H9 (cell line): Measurements from ENCODE around the gene BARX2. TPM values are rescaled to one million over a fixed set of nuclear protein-coding genes. Genes with fewer than 3 reads are reported as not detected.

Experiments
- DNase-seq: peaks from one replicate; pipeline ENCODE4 v3.0.0-alpha.2; 2017
- H2AFZ ChIP-seq: one replicate; pipeline ENCODE4 v1.6.1; 2013; ENCODE audit warnings: mild to moderate bottlenecking, low read length, control low read depth, moderate library complexity
- H2AK5ac ChIP-seq: 2 replicates; pipeline ENCODE4 v1.6.1; 2013; ENCODE audit warnings: low read length, control low read depth, mixed read lengths; ENCODE audit not compliant: insufficient read length
- H2BK120ac ChIP-seq: one replicate; pipeline ENCODE4 v1.6.1; 2013; ENCODE audit warnings: low read depth, mild to moderate bottlenecking, low read length, control low read depth, inconsistent platforms; ENCODE audit not compliant: poor library complexity, severe bottlenecking
- H2BK12ac ChIP-seq: 2 replicates; pipeline ENCODE4 v1.6.1; 2013; ENCODE audit warnings: low read length, control low read depth, mixed read lengths, low read depth; ENCODE audit not compliant: insufficient read length
- H2BK15ac ChIP-seq: 2 replicates; pipeline ENCODE4 v1.6.1; 2013; ENCODE audit warnings: low read depth, low read length, control low read depth
- H2BK20ac ChIP-seq: one replicate; pipeline ENCODE4 v1.6.1; 2013; ENCODE audit warnings: low read depth, mild to moderate bottlenecking, low read length, control low read depth, inconsistent platforms; ENCODE audit not compliant: poor library complexity, severe bottlenecking
- H2BK5ac ChIP-seq: 2 replicates; pipeline ENCODE4 v1.6.1; 2013; ENCODE audit warnings: low read length, control low read depth, mixed read lengths; ENCODE audit not compliant: insufficient read length
- H3K14ac ChIP-seq: 2 replicates; pipeline ENCODE4 v1.6.1; 2013; ENCODE audit warnings: low read length, control low read depth; ENCODE audit not compliant: insufficient read depth
- H3K18ac ChIP-seq: 2 replicates; pipeline ENCODE4 v1.6.1; 2013; ENCODE audit warnings: low read depth, mild to moderate bottlenecking, mixed read lengths, low read length, control low read depth; ENCODE audit not compliant: insufficient read length
- H3K23ac ChIP-seq: 2 replicates; pipeline ENCODE4 v1.6.1; 2013; ENCODE audit warnings: low read length, control low read depth, mixed read lengths, low read depth; ENCODE audit not compliant: insufficient read length
- H3K23me2 ChIP-seq: 2 replicates; pipeline ENCODE4 v1.6.1; 2013; ENCODE audit warnings: low read depth, mild to moderate bottlenecking, mixed read lengths, low read length, control low read depth; ENCODE audit not compliant: insufficient read length, poor library complexity, severe bottlenecking
- H3K27ac ChIP-seq: 2 replicates; pipeline ENCODE4 v1.5.1; 2013; ENCODE audit warnings: low read length, control low read depth, mixed read lengths, low read depth; ENCODE audit not compliant: insufficient read length
- H3K27me3 ChIP-seq: 2 replicates; pipeline ENCODE4 v1.6.1; 2013; ENCODE audit warnings: low read length, control low read depth, inconsistent platforms; ENCODE audit not compliant: insufficient read depth
- H3K4ac ChIP-seq: 2 replicates; pipeline ENCODE4 v1.6.1; 2013; ENCODE audit warnings: low read depth, mild to moderate bottlenecking, control low read depth, inconsistent platforms, low read length, moderate library complexity
- H3K4me1 ChIP-seq: 2 replicates; pipeline ENCODE4 v1.6.1; 2013; ENCODE audit warnings: low read length, control low read depth, inconsistent platforms; ENCODE audit not compliant: insufficient read depth
- H3K4me2 ChIP-seq: 2 replicates; pipeline ENCODE4 v1.6.1; 2013; ENCODE audit warnings: low read length, control low read depth, mixed read lengths; ENCODE audit not compliant: insufficient read length, insufficient read depth
- H3K56ac ChIP-seq: 2 replicates; pipeline ENCODE4 v1.6.1; 2013; ENCODE audit warnings: low read depth, mild to moderate bottlenecking, mixed read lengths, low read length, control low read depth; ENCODE audit not compliant: insufficient read length
- H3K79me1 ChIP-seq: 2 replicates; pipeline ENCODE4 v1.6.1; 2013; ENCODE audit warnings: low read depth, mild to moderate bottlenecking, moderate library complexity, low read length, control low read depth, inconsistent platforms; ENCODE audit not compliant: insufficient read depth, poor library complexity, severe bottlenecking
- H3K79me2 ChIP-seq: 2 replicates; pipeline ENCODE4 v1.6.1; 2013; ENCODE audit warnings: low read length, control low read depth, inconsistent platforms; ENCODE audit not compliant: insufficient read depth
- H3K9ac ChIP-seq: 2 replicates; pipeline ENCODE4 v1.6.1; 2013; ENCODE audit warnings: low read length, control low read depth, mixed read lengths; ENCODE audit not compliant: insufficient read length; ENCODE audit errors: extremely low read depth
- H3K9me3 ChIP-seq: one replicate; pipeline ENCODE4 v1.6.1; 2013; ENCODE audit warnings: low read depth, low read length, inconsistent platforms; ENCODE audit not compliant: control insufficient read depth
- H3T11ph ChIP-seq: one replicate; pipeline ENCODE4 v1.6.1; 2013; ENCODE audit warnings: mild to moderate bottlenecking, low read length, control low read depth, inconsistent platforms
- H4K20me1 ChIP-seq: one replicate; pipeline ENCODE4 v1.6.1; 2013; ENCODE audit not compliant: control insufficient read depth, insufficient read length, insufficient read depth
- H4K5ac ChIP-seq: 2 replicates; pipeline ENCODE4 v1.6.1; 2013; ENCODE audit warnings: low read depth, mild to moderate bottlenecking, mixed read lengths, low read length, control low read depth; ENCODE audit not compliant: insufficient read length
- H4K8ac ChIP-seq: replicated peaks from 2 replicates; pipeline ENCODE4 v1.6.1; 2013; ENCODE audit warnings: low read length, control low read depth, mixed read lengths, low read depth; ENCODE audit not compliant: insufficient read length
- H4K91ac ChIP-seq: 2 replicates; pipeline ENCODE4 v1.6.1; 2013; ENCODE audit warnings: low read depth, mild to moderate bottlenecking, moderate library complexity, mixed read lengths, low read length, control low read depth; ENCODE audit not compliant: insufficient read length
- H3K27ac Mint-ChIP-seq, 3 experiments: 2 replicates in 2 of 3; 3 replicates in 1 of 3; pipeline ENCODE4 v1.8.0; 2020 to 2021; ENCODE audit warnings: mixed read lengths in 3 of 3, mild to moderate bottlenecking in 1 of 3, moderate library complexity in 1 of 3
- H3K27me3 Mint-ChIP-seq: 2 replicates; pipeline ENCODE4 v1.8.0; 2021; ENCODE audit warnings: low read depth, mild to moderate bottlenecking, moderate library complexity, mixed read lengths
- H3K36me3 Mint-ChIP-seq, 3 experiments: 2 replicates in 2 of 3; 3 replicates in 1 of 3; pipeline ENCODE4 v1.8.0; 2020 to 2021; ENCODE audit warnings: low read depth in 3 of 3, mixed read lengths in 3 of 3; ENCODE audit not compliant: insufficient read depth in 1 of 3
- H3K4me1 Mint-ChIP-seq, 2 experiments: 2 replicates each; pipeline ENCODE4 v1.8.0; 2020; ENCODE audit warnings: mixed read lengths in 2 of 2
- H3K4me3 Mint-ChIP-seq, 2 experiments: 2 replicates in 1 of 2; 3 replicates in 1 of 2; pipeline ENCODE4 v1.8.0; 2020 to 2021; ENCODE audit warnings: mild to moderate bottlenecking in 2 of 2, mixed read lengths in 2 of 2, moderate library complexity in 1 of 2
- H3K9me3 Mint-ChIP-seq, 2 experiments: 2 replicates in 1 of 2; 3 replicates in 1 of 2; pipeline ENCODE4 v1.8.0; 2020; ENCODE audit warnings: mild to moderate bottlenecking in 2 of 2, mixed read lengths in 2 of 2, moderate library complexity in 1 of 2
- WGBS: extraction: QIAGEN DNeasy Blood & Tissue Kit; methylation state at CpG from one replicate; pipeline ENCODE4 v1.1.7; 2013; ENCODE audit warnings: missing lambda C conversion rate, low lambda C conversion rate, mixed read lengths; ENCODE audit not compliant: insufficient read length; ENCODE audit errors: extremely low coverage; 5-methylcytosine and 5-hydroxymethylcytosine counted together
- total RNA-seq: library from RNA; stranded (reverse); gene quantifications from 2 replicates; pipeline ENCODE4 v1.2.1, GENCODE V29; 2021
- TF ChIP-seq, protein P1 (sequence below): fragments of 200-600 bp; sonication (generic); conservative IDR thresholded peaks from 3 replicates; pipeline ENCODE4 v1.8.0; 2021; ENCODE audit warnings: antibody characterized with exemption, mild to moderate bottlenecking

BARX2 gene
- total RNA-seq, 1 experiment from 2014 or later = not detected

DNA sequence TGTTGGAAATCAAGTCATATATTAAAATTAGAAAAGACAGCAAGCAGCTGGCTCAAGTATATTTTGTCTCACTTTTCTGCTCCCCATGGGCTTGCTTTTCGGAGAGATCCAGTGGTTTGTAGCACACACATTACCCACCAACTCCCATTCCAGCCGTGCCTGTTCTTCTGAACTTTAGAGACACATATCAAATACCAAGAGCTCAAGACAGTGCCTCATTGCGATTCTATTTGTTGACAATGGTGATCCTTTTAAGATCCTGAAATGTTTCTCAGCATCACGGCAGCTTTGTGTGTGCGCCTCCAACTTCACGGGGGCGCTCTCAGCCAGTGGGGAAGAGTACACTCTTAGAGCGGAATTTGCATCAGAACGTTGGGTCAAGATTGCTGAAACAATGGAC is 52.9 kb downstream of the BARX2 start:
- Histone ChIP-seq H3K4me2 (no peak overlapping the region), H3K27ac (no peak overlapping the region), H2BK5ac (no peak overlapping the region), H2BK120ac (no peak overlapping the region), H4K8ac (no peak overlapping the region), H3K9me3 (no peaks in the 10 kb centered on the region), H4K5ac (no peak overlapping the region), H2BK20ac (no peak overlapping the region), H3K14ac (no peak overlapping the region), H2AK5ac (no peak overlapping the region), H3K9ac (no peak overlapping the region), H2AFZ (no peak overlapping the region), H4K91ac (no peak overlapping the region), H3K18ac (no peak overlapping the region), H2BK12ac (no peak overlapping the region), H3T11ph (no peak overlapping the region), H3K4ac (no peak overlapping the region), H4K20me1 (no peaks in the 10 kb centered on the region), H3K79me2 (no peaks in the 10 kb centered on the region), H3K23me2 (no peaks in the 10 kb centered on the region), H3K23ac (no peak overlapping the region), H3K4me1 (no peaks in the 10 kb centered on the region), H3K56ac (no peak overlapping the region), H2BK15ac (no peak overlapping the region), H3K27me3 (no peaks in the 10 kb centered on the region; the same call in 1 of the 2 replicates), H3K79me1 (no peaks in the 10 kb centered on the region)
- H3K27me3 Mint-ChIP-seq = peaks cover 4% of the 10 kb centered on the region
- H3K27ac Mint-ChIP-seq = no peak overlapping the region
- H3K4me1 Mint-ChIP-seq = peaks cover 3 to 5% of the 10 kb centered on the region in 2 experiments; a peak in 2 of 4 replicates
- peaks cover 3 to 18% (median 14%) of the 10 kb centered on the region in 3 experiments; a peak in 4 of 7 replicates for H3K36me3 Mint-ChIP-seq
- no peak overlapping the region for H3K4me3 Mint-ChIP-seq
- TF ChIP-seq, protein P1, sequence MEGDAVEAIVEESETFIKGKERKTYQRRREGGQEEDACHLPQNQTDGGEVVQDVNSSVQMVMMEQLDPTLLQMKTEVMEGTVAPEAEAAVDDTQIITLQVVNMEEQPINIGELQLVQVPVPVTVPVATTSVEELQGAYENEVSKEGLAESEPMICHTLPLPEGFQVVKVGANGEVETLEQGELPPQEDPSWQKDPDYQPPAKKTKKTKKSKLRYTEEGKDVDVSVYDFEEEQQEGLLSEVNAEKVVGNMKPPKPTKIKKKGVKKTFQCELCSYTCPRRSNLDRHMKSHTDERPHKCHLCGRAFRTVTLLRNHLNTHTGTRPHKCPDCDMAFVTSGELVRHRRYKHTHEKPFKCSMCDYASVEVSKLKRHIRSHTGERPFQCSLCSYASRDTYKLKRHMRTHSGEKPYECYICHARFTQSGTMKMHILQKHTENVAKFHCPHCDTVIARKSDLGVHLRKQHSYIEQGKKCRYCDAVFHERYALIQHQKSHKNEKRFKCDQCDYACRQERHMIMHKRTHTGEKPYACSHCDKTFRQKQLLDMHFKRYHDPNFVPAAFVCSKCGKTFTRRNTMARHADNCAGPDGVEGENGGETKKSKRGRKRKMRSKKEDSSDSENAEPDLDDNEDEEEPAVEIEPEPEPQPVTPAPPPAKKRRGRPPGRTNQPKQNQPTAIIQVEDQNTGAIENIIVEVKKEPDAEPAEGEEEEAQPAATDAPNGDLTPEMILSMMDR = no peak
- DNase-seq = no peak
- H3K9me3 Mint-ChIP-seq = peaks cover 12 to 21% of the 10 kb centered on the region in 2 experiments
- WGBS = no CpG with 5 or more reads among the region's 9 CpGs
